H1 (cell line): ENCODE measurements around the gene RAD50. TPM values are rescaled to one million over a fixed set of nuclear protein-coding genes. Genes with fewer than 3 reads are reported as not detected.

Experiments
- CTCF ChIA-PET: fragments of 300-600 bp; sonication (Branson Sonifier 250); formaldehyde crosslinking; loops from one replicate; lab custom pipeline; 2021; ENCODE audit not compliant: partially characterized antibody; lab: Charles Lee
- POLR2A ChIA-PET: fragments of 300-600 bp; sonication (Branson Sonifier 250); formaldehyde crosslinking; loops from one replicate; lab custom pipeline; 2021; ENCODE audit warnings: inconsistent platforms; ENCODE audit not compliant: partially characterized antibody; lab: Charles Lee
- DNase-seq, 2 experiments: peaks; one replicate each; pipeline versions ENCODE4 v3.0.0 to v3.0.0-alpha.2; 2010 to 2022; ENCODE audit warnings: low spot score in 2 of 2, low read depth in 1 of 2, mixed read lengths in 1 of 2
- FAIRE-seq: peaks from 2 replicates; lab custom pipeline; 2011; peaks lifted over from hg19 to GRCh38; lab: Jason Lieb, UNC
- H2AFZ ChIP-seq: 2 replicates; pipeline ENCODE4 v1.8.1; 2012; ENCODE audit warnings: low read length, inconsistent platforms
- H2AK5ac ChIP-seq: 2 replicates; pipeline ENCODE4 v1.6.1; 2013; ENCODE audit warnings: low read depth, low read length
- H2BK120ac ChIP-seq: replicated peaks from 2 replicates; pipeline ENCODE3; 2013; ENCODE audit warnings: low read depth, low read length, inconsistent platforms
- H2BK12ac ChIP-seq: 2 replicates; pipeline ENCODE4 v1.6.1; 2013; ENCODE audit warnings: low read depth, low read length
- H2BK15ac ChIP-seq: 2 replicates; pipeline ENCODE4 v1.6.1; 2013; ENCODE audit warnings: low read length
- H2BK20ac ChIP-seq: 2 replicates; pipeline ENCODE4 v1.6.1; 2013; ENCODE audit warnings: low read length
- H2BK5ac ChIP-seq: 2 replicates; pipeline ENCODE4 v1.6.1; 2013; ENCODE audit warnings: low read depth, low read length
- H3K14ac ChIP-seq: 2 replicates; pipeline ENCODE4 v1.6.1; 2013; ENCODE audit warnings: inconsistent platforms; ENCODE audit not compliant: insufficient read length
- H3K18ac ChIP-seq: 2 replicates; pipeline ENCODE4 v1.6.1; 2013; ENCODE audit warnings: low read length; ENCODE audit errors: extremely low read depth
- H3K23ac ChIP-seq: 2 replicates; pipeline ENCODE4 v1.6.1; 2013; ENCODE audit warnings: inconsistent platforms; ENCODE audit not compliant: insufficient read length
- H3K23me2 ChIP-seq: 2 replicates; pipeline ENCODE4 v1.6.1; 2013; ENCODE audit warnings: low read depth, low read length
- H3K27ac ChIP-seq: 2 replicates; pipeline ENCODE4 v1.6.1; 2011; ENCODE audit warnings: low read depth, low read length, inconsistent platforms
- H3K27me3 ChIP-seq, 4 experiments: replicated peaks in 1 of 4; 1 replicate in 1 of 4; 2 replicates in 3 of 4; pipeline versions ENCODE4 v1.6.1 to v1.8.1; 2011 to 2013; ENCODE audit warnings: low read length in 3 of 4, mild to moderate bottlenecking in 3 of 4, inconsistent platforms in 2 of 4, mixed read lengths in 2 of 4, moderate library complexity in 1 of 4; ENCODE audit not compliant: control insufficient read depth in 3 of 4, insufficient read depth in 3 of 4; ENCODE audit errors: extremely low read depth in 1 of 4
- H3K36me3 ChIP-seq, 4 experiments: 2 replicates each; pipeline versions ENCODE4 v1.6.1 to v1.8.1; 2011 to 2013; ENCODE audit warnings: mild to moderate bottlenecking in 4 of 4, low read length in 3 of 4, moderate library complexity in 2 of 4, control low read depth in 1 of 4, inconsistent platforms in 1 of 4; ENCODE audit not compliant: insufficient read depth in 4 of 4, control insufficient read depth in 2 of 4
- H3K4ac ChIP-seq: replicated peaks from 2 replicates; pipeline ENCODE3; 2013; ENCODE audit warnings: low read length, low read depth, mixed read lengths, inconsistent platforms; ENCODE audit not compliant: insufficient read length
- H3K4me1 ChIP-seq, 4 experiments: replicated peaks in 1 of 4; 1 replicate in 1 of 4; 2 replicates in 3 of 4; pipeline versions ENCODE4 v1.6.1 to v1.8.1; 2011 to 2013; ENCODE audit warnings: low read length in 3 of 4, inconsistent platforms in 2 of 4, mixed read lengths in 1 of 4; ENCODE audit not compliant: insufficient read depth in 4 of 4, control insufficient read depth in 3 of 4
- H3K4me2 ChIP-seq, 2 experiments: 2 replicates each; pipeline versions ENCODE4 v1.6.1 to v1.8.1; 2011 to 2013; ENCODE audit warnings: low read depth in 2 of 2, low read length in 2 of 2, control low read depth in 1 of 2, inconsistent platforms in 1 of 2, mild to moderate bottlenecking in 1 of 2; ENCODE audit not compliant: insufficient read depth in 1 of 2
- H3K4me3 ChIP-seq, 4 experiments: fragments of 200-600, 300-600 bp in 1 of 4; sonication (generic), shearing (Covaris generic), sonication (Bioruptor Twin) in 1 of 4; 2 replicates each; pipeline versions ENCODE4 v1.5.1 to v1.8.1; 2011 to 2016; ENCODE audit warnings: low read length in 4 of 4, low read depth in 3 of 4, control low read depth in 2 of 4, inconsistent platforms in 2 of 4, mild to moderate bottlenecking in 2 of 4, mixed read lengths in 1 of 4, moderate library complexity in 1 of 4; ENCODE audit not compliant: insufficient read depth in 2 of 4; ENCODE audit errors: extremely low read depth in 1 of 4
- H3K56ac ChIP-seq: replicated peaks from 2 replicates; pipeline ENCODE3; 2013; ENCODE audit warnings: low read depth, mild to moderate bottlenecking, mixed read lengths, low read length, inconsistent platforms; ENCODE audit not compliant: insufficient read length
- H3K79me1 ChIP-seq: 2 replicates; pipeline ENCODE4 v1.6.1; 2013; ENCODE audit warnings: low read depth, low read length, control low read depth
- H3K79me2 ChIP-seq, 2 experiments: 2 replicates each; pipeline versions ENCODE4 v1.6.1 to v1.8.1; 2012 to 2013; ENCODE audit warnings: low read length in 2 of 2, mild to moderate bottlenecking in 2 of 2, inconsistent platforms in 1 of 2; ENCODE audit not compliant: insufficient read depth in 2 of 2, control insufficient read depth in 1 of 2
- H3K9ac ChIP-seq, 4 experiments: replicated peaks in 1 of 4; 1 replicate in 1 of 4; 2 replicates in 3 of 4; pipeline versions ENCODE4 v1.6.1 to v1.8.1; 2011 to 2013; ENCODE audit warnings: low read depth in 3 of 4, low read length in 3 of 4, control low read depth in 2 of 4, mild to moderate bottlenecking in 2 of 4, moderate library complexity in 2 of 4, inconsistent platforms in 1 of 4; ENCODE audit errors: extremely low read depth in 1 of 4
- H3K9me3 ChIP-seq, 2 experiments: 2 replicates each; pipeline versions ENCODE4 v1.6.1 to v1.8.1; 2012 to 2013; ENCODE audit warnings: mild to moderate bottlenecking in 2 of 2, moderate library complexity in 2 of 2, control low read depth in 1 of 2, inconsistent platforms in 1 of 2, low read depth in 1 of 2, low read length in 1 of 2, mixed read lengths in 1 of 2; ENCODE audit not compliant: insufficient read depth in 2 of 2
- H4K20me1 ChIP-seq, 2 experiments: replicated peaks in 1 of 2; 2 replicates each; pipeline versions ENCODE3 to v1.8.1; 2011 to 2013; ENCODE audit warnings: inconsistent platforms in 2 of 2, low read length in 2 of 2, mild to moderate bottlenecking in 1 of 2; ENCODE audit not compliant: insufficient read depth in 2 of 2, control insufficient read depth in 1 of 2
- H4K5ac ChIP-seq: 2 replicates; pipeline ENCODE4 v1.6.1; 2013; ENCODE audit warnings: low read length, low read depth, mixed read lengths, inconsistent platforms; ENCODE audit not compliant: insufficient read length
- H4K8ac ChIP-seq: 2 replicates; pipeline ENCODE4 v1.8.0; 2013; ENCODE audit warnings: mild to moderate bottlenecking, moderate library complexity, low read length, inconsistent platforms; ENCODE audit not compliant: insufficient read depth; ENCODE audit errors: extremely low read depth
- H4K91ac ChIP-seq: replicated peaks from 2 replicates; pipeline ENCODE3; 2013; ENCODE audit warnings: low read length, mixed read lengths, inconsistent platforms; ENCODE audit not compliant: insufficient read length
- BACH1 ChIP-seq: IDR thresholded peaks from 2 replicates; pipeline ENCODE4 v1.6.1; 2012; ENCODE audit warnings: low read length, improper control_type of control experiment
- CBX5 ChIP-seq: fragments of 300-800, 300-1000 bp; sonication (generic); IDR thresholded peaks from 2 replicates; pipeline ENCODE4 v1.7.1; 2016; ENCODE audit warnings: antibody characterized with exemption, low read length, low read depth
- CHD2 ChIP-seq: IDR thresholded peaks from 2 replicates; pipeline ENCODE4 v1.6.1; 2012; ENCODE audit warnings: low read length, improper control_type of control experiment
- CTCF ChIP-seq, 3 experiments: IDR thresholded peaks; 1 replicate in 2 of 3; 2 replicates in 1 of 3; pipeline versions ENCODE4 v1.5.1 to v1.6.1; 2011; ENCODE audit warnings: low read length in 3 of 3, mild to moderate bottlenecking in 3 of 3, inconsistent platforms in 2 of 3, low read depth in 1 of 3, moderate library complexity in 1 of 3; ENCODE audit not compliant: insufficient read depth in 1 of 3; ENCODE audit errors: control extremely low read depth in 1 of 3
- HDAC6 ChIP-seq: IDR thresholded peaks from one replicate; pipeline ENCODE4 v1.7.1; 2012; ENCODE audit warnings: low read depth, mild to moderate bottlenecking, inconsistent platforms, low read length, moderate library complexity
- MAFK ChIP-seq: IDR thresholded peaks from 2 replicates; pipeline ENCODE4 v1.6.1; 2012; ENCODE audit warnings: low read depth, mild to moderate bottlenecking, improper control_type of control experiment, low read length
- POLR2A ChIP-seq, 2 experiments: IDR thresholded peaks; 1 replicate in 1 of 2; 2 replicates in 1 of 2; pipeline ENCODE4 v1.6.1; 2011; ENCODE audit warnings: low read depth in 2 of 2, low read length in 2 of 2, mild to moderate bottlenecking in 2 of 2; ENCODE audit errors: control extremely low read depth in 1 of 2
- RXRA ChIP-seq: IDR thresholded peaks from 2 replicates; pipeline ENCODE4 v1.6.1; 2011; ENCODE audit warnings: low read depth, mild to moderate bottlenecking, low read length, moderate library complexity; ENCODE audit not compliant: insufficient read depth
- SAP30 ChIP-seq: fragments of 300-600 bp; sonication (generic); IDR thresholded peaks from 2 replicates; pipeline ENCODE4 v1.7.1; 2012; ENCODE audit warnings: low read length, moderate library complexity, mild to moderate bottlenecking, inconsistent platforms; ENCODE audit not compliant: insufficient read depth, insufficient replicate concordance
- SP1 ChIP-seq: IDR thresholded peaks from 2 replicates; pipeline ENCODE4 v1.6.1; 2011; ENCODE audit warnings: low read depth, low read length
- SRF ChIP-seq: IDR thresholded peaks from 2 replicates; pipeline ENCODE4 v1.6.1; 2011; ENCODE audit warnings: mild to moderate bottlenecking, low read depth, low read length, moderate library complexity
- WGBS, 2 experiments: shearing (Covaris generic) in 1 of 2; methylation state at CpG; one replicate each; pipeline versions ENCODE4 v1.1.6 to v1.1.7; 2013 to 2015; ENCODE audit warnings: low lambda C conversion rate in 2 of 2, mixed read lengths in 2 of 2, inconsistent platforms in 1 of 2, low coverage in 1 of 2, missing lambda C conversion rate in 1 of 2; ENCODE audit not compliant: insufficient replicate concordance in 2 of 2, insufficient coverage in 1 of 2, insufficient read length in 1 of 2; ENCODE audit errors: extremely low coverage in 1 of 2, missing lambda C conversion rate in 1 of 2; 5-methylcytosine and 5-hydroxymethylcytosine counted together
- polyA plus RNA-seq, 7 experiments: library from polyadenylated mRNA; depleted of rRNA in 3 of 7; stranded (reverse) in 5 of 7; unstranded in 2 of 7; fragments of >200 nt in 5 of 7; fragments of 200-250 nt in 2 of 7; gene quantifications; 1 replicate in 5 of 7; 2 replicates in 1 of 7; 4 replicates in 1 of 7; pipeline versions ENCODE4 v1.2.1 to v1.2.3, GENCODE V29; 2011 to 2013; ENCODE audit warnings: missing spikeins in 2 of 7, mixed read lengths in 2 of 7
- total RNA-seq: library from RNA; stranded (reverse); fragmentation: NEBNext Ultra II Directional; extraction: Animal tissue kit (Norgen Biotek cat#: 25700); gene quantifications from 2 replicates; pipeline ENCODE4 v1.2.1, GENCODE V29; 2021

RAD50 gene
- total and polyA plus RNA-seq, 2 of the 8 experiments (the other 6 are each of a cell fraction or from before 2014, with no cell fraction given): 10.1 to 39.4 TPM

DNA sequence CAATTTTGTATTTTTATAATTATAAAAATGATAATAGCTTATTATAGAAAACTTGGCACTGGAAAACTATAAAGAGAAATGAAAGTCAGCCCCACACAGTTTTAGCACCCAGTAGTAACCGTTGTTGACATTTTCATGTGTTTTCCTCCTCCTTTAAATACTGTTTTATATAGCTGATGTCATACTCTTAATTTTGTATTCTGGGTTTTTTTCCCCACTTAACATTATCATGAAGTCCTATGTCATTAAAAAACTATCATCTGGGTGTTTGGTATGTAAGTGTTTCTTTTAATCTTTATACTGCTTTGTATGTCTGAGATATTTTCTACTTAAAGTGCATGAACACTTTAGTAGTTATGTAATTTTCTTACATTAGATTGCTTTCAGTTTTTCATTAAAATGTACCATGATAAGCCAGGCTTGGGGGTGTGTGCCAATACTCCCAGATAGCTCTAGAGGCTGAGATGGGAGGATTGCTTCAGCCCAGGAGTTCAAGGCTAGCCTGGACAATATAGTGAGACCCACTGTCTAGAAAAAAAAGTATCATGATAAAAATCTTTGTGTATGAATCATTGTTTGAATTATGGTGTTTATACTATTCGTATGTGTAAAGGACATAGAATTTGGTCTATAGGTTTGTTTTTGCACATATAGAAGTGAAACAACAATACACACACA is 2.7 kb downstream of the RAD50 start:
- H3K4me3 ChIP-seq: no peak overlapping the region
- ChIA-PET CTCF (interaction anchor here (0.6 to 1.1 kb wide), 3 partner anchors 103 to 297 kb away, joined by 3 to 5 read pairs (median 4); no protein-coding TSS in a partner anchor), POLR2A (interaction anchor here (0.6 kb wide), 1 partner anchor 1975 kb away, joined by 3 read pairs; no protein-coding TSS in a partner anchor)
- H2BK120ac ChIP-seq: no peak overlapping the region
- H4K91ac ChIP-seq: no peak overlapping the region
- no peak overlapping the region for H3K9ac ChIP-seq
- H3K27ac ChIP-seq: no peak overlapping the region
- WGBS, 2 experiments: 85% methylated on average over 2 of the region's 2 CpGs; no CpG with 5 or more reads in 1 of the 2 experiments
- H3K79me1 ChIP-seq: no peaks in the 10 kb centered on the region
- peaks cover 0 to 39% (median 14%) of the 10 kb centered on the region in 4 experiments; a peak in 4 of 8 replicates for H3K36me3 ChIP-seq
- H2BK12ac ChIP-seq: no peak overlapping the region
- H4K20me1 ChIP-seq: no peaks in the 10 kb centered on the region
- peak; percentile 13 for FAIRE-seq
- no peak overlapping the region for H4K5ac ChIP-seq
- no peak overlapping the region for H2AK5ac ChIP-seq
- no peak overlapping the region for H2BK5ac ChIP-seq
- peaks cover 9% of the 10 kb centered on the region for H3K23me2 ChIP-seq
- H3K18ac ChIP-seq: no peak overlapping the region
- no peak overlapping the region for H2BK20ac ChIP-seq
- H2AFZ ChIP-seq: no peak overlapping the region
- H3K23ac ChIP-seq: no peak overlapping the region
- peaks cover 0 to 2% (median 0%) of the 10 kb centered on the region in 4 experiments; a peak in 3 of 7 replicates for H3K4me1 ChIP-seq
- no peak overlapping the region for H3K4me2 ChIP-seq
- H3K56ac ChIP-seq: no peak overlapping the region
- no peak for DNase-seq
- no peak overlapping the region for H2BK15ac ChIP-seq
- H4K8ac ChIP-seq: no peak overlapping the region
- peaks cover 5 to 8% of the 10 kb centered on the region in 2 experiments; a peak in 3 of 4 replicates for H3K9me3 ChIP-seq
- H3K4ac ChIP-seq: no peak overlapping the region
- peaks cover 0 to 11% of the 10 kb centered on the region in 2 experiments; a peak in 2 of 4 replicates for H3K79me2 ChIP-seq
- no peaks in the 10 kb centered on the region for H3K27me3 ChIP-seq
- no peak overlapping the region for H3K14ac ChIP-seq
- no peak for TF ChIP-seq SP1
- no peak for TF ChIP-seq CHD2
- TF ChIP-seq POLR2A (IDR thresholded peaks at IDR 0.05; ENCODE audit: control extremely low read depth in 1 of 2, low read depth in 2 of 2, low read length in 2 of 2): no peak
- TF ChIP-seq SRF: no peak
- no peak for TF ChIP-seq CBX5
- no peak for TF ChIP-seq MAFK
- TF ChIP-seq HDAC6: no peak
- TF ChIP-seq CTCF (IDR thresholded peaks at IDR 0.05; ENCODE audit: control extremely low read depth in 1 of 3, insufficient read depth in 1 of 3, low read depth in 1 of 3, low read length in 3 of 3): no peak
- TF ChIP-seq RXRA: no peak
- no peak for TF ChIP-seq BACH1
- TF ChIP-seq SAP30: no peak
